Measurements from ENCODE around the gene ITGA8. TPM values are rescaled to one million over a fixed set of nuclear protein-coding genes. Genes with fewer than 3 reads are reported as not detected.

The ITGA8 gene
- total RNA-seq, 1 donor from 2014 or later: 15.5 TPM

GRCh38 chr10:15724683-15725082 lies 5.0 kb upstream of the ITGA8 start:
- Histone ChIP-seq H3K27me3 (no peaks in the 10 kb centered on the region), H3K36me3 (no peaks in the 10 kb centered on the region), H3K4me3 (no peak overlapping the region), H3K27ac (peak overlapping the region; percentile 3), H3K9me3 (no peaks in the 10 kb centered on the region), H3K4me1 (peaks cover 7% of the 10 kb centered on the region)
- intact Hi-C loops (cut with DNase I): loop anchor here (10.0 kb wide), 1 partner anchor 100 kb away; no protein-coding TSS in a partner anchor
- DNase-seq (ENCODE audit: extremely low spot score in 2 of 2): no peak
- TF ChIP-seq, protein P1, sequence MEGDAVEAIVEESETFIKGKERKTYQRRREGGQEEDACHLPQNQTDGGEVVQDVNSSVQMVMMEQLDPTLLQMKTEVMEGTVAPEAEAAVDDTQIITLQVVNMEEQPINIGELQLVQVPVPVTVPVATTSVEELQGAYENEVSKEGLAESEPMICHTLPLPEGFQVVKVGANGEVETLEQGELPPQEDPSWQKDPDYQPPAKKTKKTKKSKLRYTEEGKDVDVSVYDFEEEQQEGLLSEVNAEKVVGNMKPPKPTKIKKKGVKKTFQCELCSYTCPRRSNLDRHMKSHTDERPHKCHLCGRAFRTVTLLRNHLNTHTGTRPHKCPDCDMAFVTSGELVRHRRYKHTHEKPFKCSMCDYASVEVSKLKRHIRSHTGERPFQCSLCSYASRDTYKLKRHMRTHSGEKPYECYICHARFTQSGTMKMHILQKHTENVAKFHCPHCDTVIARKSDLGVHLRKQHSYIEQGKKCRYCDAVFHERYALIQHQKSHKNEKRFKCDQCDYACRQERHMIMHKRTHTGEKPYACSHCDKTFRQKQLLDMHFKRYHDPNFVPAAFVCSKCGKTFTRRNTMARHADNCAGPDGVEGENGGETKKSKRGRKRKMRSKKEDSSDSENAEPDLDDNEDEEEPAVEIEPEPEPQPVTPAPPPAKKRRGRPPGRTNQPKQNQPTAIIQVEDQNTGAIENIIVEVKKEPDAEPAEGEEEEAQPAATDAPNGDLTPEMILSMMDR (IDR thresholded peaks at IDR 0.05): no peak
- no peak for TF ChIP-seq POLR2AphosphoS5 (IDR thresholded peaks at IDR 0.05; ENCODE audit: insufficient read depth in 1 of 2, low read depth in 1 of 2)
- TF ChIP-seq POLR2A (IDR thresholded peaks at IDR 0.05): no peak

GRCh38 chr10:15723803-15724202 lies 4.1 kb upstream of the ITGA8 start:
- Histone ChIP-seq H3K36me3 (no peaks in the 10 kb centered on the region), H3K27ac (no peak overlapping the region), H3K4me1 (peaks cover 7% of the 10 kb centered on the region), H3K27me3 (no peaks in the 10 kb centered on the region), H3K9me3 (no peaks in the 10 kb centered on the region), H3K4me3 (no peak overlapping the region)
- DNase-seq (ENCODE audit: extremely low spot score in 2 of 2): no peak
- no peak for TF ChIP-seq POLR2A (IDR thresholded peaks at IDR 0.05)
- TF ChIP-seq POLR2AphosphoS5 (IDR thresholded peaks at IDR 0.05; ENCODE audit: insufficient read depth in 1 of 2, low read depth in 1 of 2): no peak
- TF ChIP-seq, protein P1 (IDR thresholded peaks at IDR 0.05): no peak
- intact Hi-C loops (cut with DNase I): loop anchor here (10.0 kb wide), 1 partner anchor 101 kb away; no protein-coding TSS in a partner anchor

DNA sequence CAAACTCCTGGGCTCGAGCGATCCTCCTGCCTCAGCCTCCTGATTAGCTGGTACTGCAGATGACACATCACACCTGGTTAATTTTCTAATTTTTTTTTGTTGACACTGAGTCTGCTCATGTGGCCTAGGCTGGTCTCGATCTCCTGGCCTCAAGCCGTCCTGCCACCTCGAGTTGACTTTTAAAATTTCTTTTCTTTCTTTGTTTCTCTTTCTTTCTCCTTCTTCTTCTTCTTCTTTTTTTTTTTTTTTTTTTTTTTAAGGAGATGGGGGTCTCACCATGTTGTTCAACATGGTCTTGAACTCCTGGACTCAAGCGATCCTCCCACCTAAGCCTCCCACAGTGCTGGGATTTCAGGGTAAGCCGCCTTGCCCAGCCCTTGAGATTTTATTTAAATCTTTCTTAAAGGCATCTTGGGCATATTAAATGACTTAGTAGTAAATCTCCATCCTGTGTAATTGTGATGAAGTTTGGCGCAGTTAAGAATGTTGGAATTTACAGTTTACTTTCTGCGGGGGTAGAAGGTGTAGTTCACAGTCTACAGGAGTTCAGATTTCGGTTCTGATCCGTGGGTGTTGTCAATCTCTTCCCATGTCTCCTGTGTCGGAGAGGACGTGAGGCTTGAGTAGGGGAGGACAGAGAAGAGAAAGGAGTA lies 1.0 kb upstream of the ITGA8 start:
- H3K4me3 ChIP-seq: no peak overlapping the region
- TF ChIP-seq POLR2A (IDR thresholded peaks at IDR 0.05) (no peak), POLR2AphosphoS5 (IDR thresholded peaks at IDR 0.05; ENCODE audit: insufficient read depth in 1 of 2, low read depth in 1 of 2) (no peak)
- TF ChIP-seq, protein P1 (IDR thresholded peaks at IDR 0.05): no peak
- H3K27ac ChIP-seq: no peak overlapping the region
- no peaks in the 10 kb centered on the region for H3K36me3 ChIP-seq
- intact Hi-C loops (cut with DNase I): loop anchor here (10.0 kb wide), 1 partner anchor 104 kb away; no protein-coding TSS in a partner anchor
- no peaks in the 10 kb centered on the region for H3K9me3 ChIP-seq
- no peaks in the 10 kb centered on the region for H3K27me3 ChIP-seq
- no peak for DNase-seq (ENCODE audit: extremely low spot score in 2 of 2)
- peaks cover 7% of the 10 kb centered on the region for H3K4me1 ChIP-seq

GRCh38 chr10:15719049-15719898 lies 448 bp downstream of the ITGA8 start:
- Histone ChIP-seq H3K9me3 (no peaks in the 10 kb centered on the region), H3K27me3 (no peaks in the 10 kb centered on the region), H3K27ac (peak overlapping the region; percentile 66), H3K4me3 (peak overlapping the region; percentile 52 to 60), H3K4me1 (no peaks in the 10 kb centered on the region), H3K36me3 (no peaks in the 10 kb centered on the region)
- intact Hi-C loops (cut with DNase I): loop anchor here (5.0 kb wide), 1 partner anchor 287 kb away; no protein-coding TSS in a partner anchor
- no peak for DNase-seq (ENCODE audit: extremely low spot score in 2 of 2)
- TF ChIP-seq, protein P1 (IDR thresholded peaks at IDR 0.05): no peak
- peak in 1 of 2 donors; percentile 28 for TF ChIP-seq POLR2AphosphoS5 (IDR thresholded peaks at IDR 0.05; ENCODE audit: insufficient read depth in 1 of 2, low read depth in 1 of 2)
